ENCODE data around the gene KIAA1755. TPM values are rescaled to one million over a fixed set of nuclear protein-coding genes. Genes with fewer than 3 reads are reported as not detected.

Gene KIAA1755
- total RNA-seq = 0.22 and 1.7 TPM in 2 replicates

GRCh38 chr20:38260378-38261053 is at the start of gene KIAA1755:
Gene KIAA1755 (minus strand): TSS chr20:38260735. CDS start chr20:38260500, 235 bp downstream.

GRCh38 chr20:38303908-38304379 is 43.4 kb upstream of the KIAA1755 start, which contains the start of gene BPI:
Gene BPI (plus strand): TSS chr20:38304156. CDS start chr20:38304224, 68 bp downstream.

GRCh38 chr20:38165089-38165965 is 95.2 kb downstream of the KIAA1755 start, which contains the start of gene TGM2:
Gene TGM2 (minus strand): TSS chr20:38165270. CDS start chr20:38165198, 72 bp downstream.

Other genes with a start within 250 kb of the KIAA1755 start
- gene TTI1, start 227.3 kb downstream of the KIAA1755 start, total RNA-seq = 13.1 and 27.9 TPM in 2 replicates
- 21.4 and 29.5 TPM in 2 replicates for gene RPRD1B, start 227.0 kb downstream of the KIAA1755 start, total RNA-seq
- gene TGM2, start 95.5 kb downstream of the KIAA1755 start, total RNA-seq = 1,446 and 1,516 TPM in 2 replicates
- gene BPI, start 43.4 kb upstream of the KIAA1755 start, total RNA-seq = not detected in 2 replicates
- gene LBP, start 85.7 kb upstream of the KIAA1755 start, total RNA-seq = not detected in 2 replicates
- 11.2 and 11.5 TPM in 2 replicates for gene SNHG17, start 174.6 kb upstream of the KIAA1755 start, total RNA-seq
- 40.9 and 49.0 TPM in 2 replicates for gene RALGAPB, start 212.1 kb upstream of the KIAA1755 start, total RNA-seq